Tibial nerve (tissue), 4 donors: ENCODE measurements around the gene PXMP4. TPM values are rescaled to one million over a fixed set of nuclear protein-coding genes. Genes with fewer than 3 reads are reported as not detected.

Source experiments
- DNase-seq, 2 donors: peaks; one replicate each; pipeline ENCODE4 v3.0.0-alpha.2; 2019; ENCODE audit warnings: low spot score in 2 of 2
- H3K27ac ChIP-seq, 4 donors: fragments of 200-600 bp; sonication (generic) in 3 of 4; one replicate each; pipeline ENCODE4 v1.5.1; 2017 to 2019; ENCODE audit warnings: mild to moderate bottlenecking in 1 of 4
- H3K27me3 ChIP-seq, 2 donors: fragments of 200-600 bp; sonication (generic) in 1 of 2; one replicate each; pipeline versions ENCODE4 v1.5.1 to v1.6.0; 2017 to 2019
- H3K36me3 ChIP-seq, 3 donors: fragments of 200-600 bp; sonication (generic); one replicate each; pipeline ENCODE4 v1.5.1; 2018 to 2019
- H3K4me1 ChIP-seq, 4 donors: fragments of 200-600 bp; sonication (generic) in 3 of 4; one replicate each; pipeline ENCODE4 v1.5.1; 2017 to 2019
- H3K4me3 ChIP-seq, 4 donors: fragments of 200-600 bp; sonication (generic) in 3 of 4; one replicate each; pipeline ENCODE4 v1.5.1; 2017 to 2019; ENCODE audit warnings: mild to moderate bottlenecking in 1 of 4, moderate library complexity in 1 of 4
- H3K9me3 ChIP-seq, 4 donors: fragments of 200-600 bp; sonication (generic) in 3 of 4; one replicate each; pipeline ENCODE4 v1.5.1; 2017 to 2019
- EP300 ChIP-seq, 2 donors: sonication (generic); formaldehyde crosslinking; IDR thresholded peaks; one replicate each; pipeline ENCODE4 v1.6.1; 2017; ENCODE audit warnings: antibody characterized with exemption in 2 of 2, mild to moderate bottlenecking in 1 of 2
- POLR2A ChIP-seq, 2 donors: fragments of 450-650 bp; IDR thresholded peaks; one replicate each; pipeline ENCODE4 v1.6.1; 2017; ENCODE audit warnings: antibody characterized with exemption in 2 of 2, mild to moderate bottlenecking in 2 of 2, moderate library complexity in 2 of 2
- WGBS, 2 donors: methylation state at CpG; one replicate each; pipeline ENCODE4 v1.1.5; 2018; 5-methylcytosine and 5-hydroxymethylcytosine counted together
- total RNA-seq, 4 donors: library from RNA; depleted of rRNA; stranded (reverse); fragments of >200 nt; gene quantifications; one replicate each; pipeline ENCODE4 v1.1.0, GENCODE V29; 2016
- TF ChIP-seq, protein P1 (sequence below), 5 experiments: fragments of 200-600 bp in 3 of 5; fragments of 450-650 bp in 2 of 5; sonication (generic) in 3 of 5; IDR thresholded peaks; one replicate each; pipeline ENCODE4 v1.5.1; 2016 to 2019; ENCODE audit warnings: antibody characterized with exemption in 5 of 5, mild to moderate bottlenecking in 3 of 5, moderate library complexity in 2 of 5

The PXMP4 gene
- total RNA-seq, 4 donors from 2014 or later = 5.1 to 9.6 (median 8.6) TPM

DNA sequence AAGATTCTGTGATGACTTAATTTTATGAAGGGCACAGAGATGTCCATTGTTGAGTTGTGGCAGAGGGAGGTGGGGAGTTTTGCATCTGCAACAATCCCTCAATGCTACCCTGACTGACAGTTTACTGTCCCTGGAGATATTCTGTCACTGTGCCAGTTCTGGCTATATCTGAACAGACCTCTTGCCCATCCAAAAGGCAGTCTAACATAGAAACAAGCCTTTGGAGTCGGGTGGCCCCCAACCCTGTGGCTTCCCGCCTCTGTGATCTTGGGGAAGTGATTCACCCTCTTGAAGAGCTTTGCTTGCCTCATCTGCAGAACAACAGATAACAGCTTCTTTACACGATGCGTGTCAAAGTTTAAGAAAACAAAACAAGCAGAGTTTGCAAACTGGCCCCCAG is 30.1 kb downstream of the PXMP4 start:
- Histone ChIP-seq H3K4me1 (peaks cover 0 to 42% (median 12%) of the 10 kb centered on the region in 4 donors), H3K36me3 (no peaks in the 10 kb centered on the region), H3K27ac (peak overlapping the region in 2 of 4 donors; percentile 13 to 57), H3K9me3 (no peaks in the 10 kb centered on the region), H3K4me3 (no peak overlapping the region), H3K27me3 (no peaks in the 10 kb centered on the region)
- WGBS, 2 donors = 12 to 23% methylated on average over 4 of the region's 4 CpGs
- no peak for DNase-seq
- TF ChIP-seq, protein P1, sequence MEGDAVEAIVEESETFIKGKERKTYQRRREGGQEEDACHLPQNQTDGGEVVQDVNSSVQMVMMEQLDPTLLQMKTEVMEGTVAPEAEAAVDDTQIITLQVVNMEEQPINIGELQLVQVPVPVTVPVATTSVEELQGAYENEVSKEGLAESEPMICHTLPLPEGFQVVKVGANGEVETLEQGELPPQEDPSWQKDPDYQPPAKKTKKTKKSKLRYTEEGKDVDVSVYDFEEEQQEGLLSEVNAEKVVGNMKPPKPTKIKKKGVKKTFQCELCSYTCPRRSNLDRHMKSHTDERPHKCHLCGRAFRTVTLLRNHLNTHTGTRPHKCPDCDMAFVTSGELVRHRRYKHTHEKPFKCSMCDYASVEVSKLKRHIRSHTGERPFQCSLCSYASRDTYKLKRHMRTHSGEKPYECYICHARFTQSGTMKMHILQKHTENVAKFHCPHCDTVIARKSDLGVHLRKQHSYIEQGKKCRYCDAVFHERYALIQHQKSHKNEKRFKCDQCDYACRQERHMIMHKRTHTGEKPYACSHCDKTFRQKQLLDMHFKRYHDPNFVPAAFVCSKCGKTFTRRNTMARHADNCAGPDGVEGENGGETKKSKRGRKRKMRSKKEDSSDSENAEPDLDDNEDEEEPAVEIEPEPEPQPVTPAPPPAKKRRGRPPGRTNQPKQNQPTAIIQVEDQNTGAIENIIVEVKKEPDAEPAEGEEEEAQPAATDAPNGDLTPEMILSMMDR (IDR thresholded peaks at IDR 0.05) = no peak

DNA sequence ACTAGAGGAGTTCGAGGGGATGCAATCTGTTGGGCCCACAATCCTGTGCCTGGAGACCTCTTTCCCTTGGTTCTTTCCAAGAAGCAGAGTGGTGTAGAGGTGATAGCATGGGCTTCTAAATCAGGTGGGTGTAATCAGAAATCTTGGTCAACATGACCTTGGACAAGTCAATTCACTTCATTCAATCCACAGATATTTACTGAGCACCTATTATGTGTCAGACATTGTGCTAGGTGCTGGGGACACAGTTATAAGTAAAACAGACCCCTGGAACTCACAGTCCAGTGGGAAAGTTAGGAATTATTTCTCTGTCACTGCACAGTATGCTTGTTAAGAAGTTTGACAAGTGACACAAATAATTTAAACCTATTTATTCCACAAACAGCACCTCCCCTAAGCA is 30.6 kb downstream of the PXMP4 start:
- WGBS, 2 donors = 83 to 93% methylated on average over 1 of the region's 1 CpG
- Histone ChIP-seq H3K27me3 (no peaks in the 10 kb centered on the region), H3K4me3 (no peak overlapping the region), H3K36me3 (no peaks in the 10 kb centered on the region), H3K27ac (peak overlapping the region in 2 of 4 donors; percentile 13 to 57), H3K4me1 (peaks cover 0 to 43% (median 14%) of the 10 kb centered on the region in 4 donors), H3K9me3 (no peaks in the 10 kb centered on the region)
- TF ChIP-seq EP300 (IDR thresholded peaks at IDR 0.05) = no peak
- TF ChIP-seq POLR2A (IDR thresholded peaks at IDR 0.05) = no peak
- TF ChIP-seq, protein P1 (IDR thresholded peaks at IDR 0.05) = no peak
- no peak for DNase-seq

DNA sequence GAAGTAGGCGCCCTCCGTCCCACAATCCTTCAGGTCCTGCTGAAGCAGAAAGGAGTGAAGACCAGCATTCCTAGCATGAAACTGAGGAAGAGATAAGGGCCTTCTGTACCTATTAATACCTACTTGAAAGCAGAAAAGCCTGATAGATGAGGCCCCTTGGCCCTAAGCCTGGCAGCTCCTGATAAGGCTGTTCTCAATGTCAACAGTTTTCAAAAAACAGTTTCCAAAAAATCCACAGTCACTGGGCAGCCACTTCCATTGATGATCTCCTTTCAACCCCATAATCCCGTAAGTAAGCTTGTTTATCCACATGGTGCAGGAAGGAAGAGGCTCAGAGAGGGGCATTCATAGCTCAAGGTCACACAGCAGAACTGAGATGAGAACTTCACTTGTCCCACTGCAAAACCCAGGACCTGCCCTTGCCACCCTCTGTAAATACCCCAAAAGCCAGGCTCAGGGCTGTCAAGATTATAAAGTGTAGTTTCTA is 31.1 kb downstream of the PXMP4 start:
- no peak overlapping the region for H3K4me3 ChIP-seq
- no peaks in the 10 kb centered on the region for H3K27me3 ChIP-seq
- H3K27ac ChIP-seq = no peak overlapping the region
- TF ChIP-seq POLR2A (IDR thresholded peaks at IDR 0.05) = no peak
- no peak for TF ChIP-seq EP300 (IDR thresholded peaks at IDR 0.05)
- TF ChIP-seq, protein P1 (IDR thresholded peaks at IDR 0.05) = no peak
- 93 to 97% methylated on average over 3 of the region's 3 CpGs for WGBS, 2 donors
- peaks cover 0 to 39% (median 14%) of the 10 kb centered on the region in 4 donors for H3K4me1 ChIP-seq
- no peaks in the 10 kb centered on the region for H3K36me3 ChIP-seq
- no peak for DNase-seq
- no peaks in the 10 kb centered on the region for H3K9me3 ChIP-seq

DNA sequence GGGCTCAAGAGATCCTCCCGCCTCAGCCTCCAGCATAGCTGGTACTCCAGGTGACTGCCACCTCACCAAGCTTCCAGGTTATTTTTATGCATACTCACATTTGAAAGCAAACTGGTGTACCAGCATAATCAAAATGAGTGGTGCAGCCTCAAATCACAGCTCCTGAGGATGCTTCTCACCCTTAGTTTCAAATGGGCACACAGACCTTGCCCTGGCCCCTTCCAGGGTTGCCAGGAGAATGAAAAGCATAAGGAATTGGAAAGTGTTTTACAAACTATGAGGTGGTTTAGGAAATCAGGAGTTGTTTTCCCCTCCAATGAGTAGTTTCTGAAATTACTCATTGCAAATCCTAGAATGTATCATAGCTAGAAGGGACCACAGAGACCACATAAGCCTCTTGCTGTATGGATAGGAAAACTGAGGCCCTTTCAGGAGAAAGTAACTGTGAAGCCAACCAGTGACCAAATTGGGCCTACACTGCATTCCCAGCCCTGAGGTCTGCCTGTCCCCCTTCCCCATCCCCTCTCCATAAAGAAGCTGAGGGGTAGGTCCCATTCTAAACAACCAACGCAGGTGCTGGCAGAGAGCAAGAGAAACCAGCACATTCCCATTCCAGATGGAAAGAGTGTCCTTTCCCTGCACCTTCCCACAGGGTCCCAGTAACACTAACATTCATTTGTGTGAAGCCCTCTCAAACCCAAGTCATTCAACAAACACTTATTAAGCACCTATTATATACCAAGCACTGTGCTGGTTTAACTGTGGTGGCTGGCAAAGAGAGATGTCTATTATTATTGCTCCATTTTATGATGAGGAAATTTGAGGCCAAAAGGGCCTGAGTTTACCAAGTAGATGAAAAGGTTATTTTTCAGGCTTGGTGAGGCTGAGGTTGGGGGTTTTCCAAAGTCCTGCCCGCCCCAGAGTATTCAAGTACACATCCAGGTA is 31.8 kb downstream of the PXMP4 start:
- Histone ChIP-seq H3K27me3 (no peaks in the 10 kb centered on the region), H3K27ac (peak overlapping the region in 1 of 4 donors; percentile 79), H3K4me3 (no peak overlapping the region), H3K36me3 (no peaks in the 10 kb centered on the region), H3K4me1 (peaks cover 0 to 31% (median 12%) of the 10 kb centered on the region in 4 donors), H3K9me3 (no peaks in the 10 kb centered on the region)
- TF ChIP-seq POLR2A (IDR thresholded peaks at IDR 0.05) (no peak), EP300 (IDR thresholded peaks at IDR 0.05) (no peak)
- TF ChIP-seq, protein P1 (IDR thresholded peaks at IDR 0.05) = no peak
- DNase-seq = no peak
- WGBS, 2 donors = 87 to 92% methylated on average over 3 of the region's 3 CpGs

DNA sequence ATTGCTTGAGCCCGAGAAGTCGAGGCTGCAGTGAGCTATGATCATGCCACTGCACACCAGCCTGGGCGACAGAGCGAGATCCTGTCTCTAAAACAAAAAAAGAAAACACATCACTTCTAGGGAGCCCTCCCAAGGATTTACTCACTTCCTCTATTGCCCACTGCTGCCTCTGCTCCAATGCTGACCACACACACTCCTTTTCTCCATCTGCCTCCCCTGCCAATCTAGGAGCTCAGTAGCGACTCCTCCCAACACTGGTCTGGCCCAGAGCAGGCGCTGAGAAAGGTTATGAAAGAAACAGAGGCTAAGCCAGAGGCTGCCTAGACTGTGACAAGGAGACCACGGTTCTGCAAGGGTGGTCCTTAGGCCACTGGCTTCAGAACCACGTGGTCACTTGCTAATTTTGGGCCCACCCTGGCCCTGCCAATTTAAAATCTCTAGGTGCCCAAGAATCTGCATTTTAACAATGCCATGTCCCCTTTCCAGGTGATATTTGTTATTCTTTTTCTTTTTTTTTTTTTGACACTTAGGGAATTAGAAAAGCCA is 32.7 kb downstream of the PXMP4 start:
- H3K4me3 ChIP-seq = no peak overlapping the region

More for the DNA sequence above, 32.7 kb downstream of the PXMP4 start:
- WGBS, 2 donors = 74 to 78% methylated on average over 8 of the region's 8 CpGs
- Histone ChIP-seq H3K36me3 (no peaks in the 10 kb centered on the region), H3K4me1 (peaks cover 0 to 28% (median 10%) of the 10 kb centered on the region in 4 donors), H3K27me3 (no peaks in the 10 kb centered on the region), H3K9me3 (no peaks in the 10 kb centered on the region), H3K27ac (peak overlapping the region in 2 of 4 donors; percentile 45 to 79)
- DNase-seq = no peak
- TF ChIP-seq POLR2A (IDR thresholded peaks at IDR 0.05) = no peak
- TF ChIP-seq EP300 (IDR thresholded peaks at IDR 0.05) = no peak
- TF ChIP-seq, protein P1 (IDR thresholded peaks at IDR 0.05) = no peak
